DND-41 (cell line): Measurements from ENCODE around the gene PSEN1.

Experiments used
- CTCF ChIP-seq: IDR thresholded peaks from 2 replicates; pipeline ENCODE4 v1.5.1; 2012; ENCODE audit warnings: borderline replicate concordance, low read length, moderate library complexity, mild to moderate bottlenecking; ENCODE audit not compliant: poor library complexity, severe bottlenecking; ENCODE audit errors: extremely low read depth
- EZH2 ChIP-seq: IDR thresholded peaks from 3 replicates; pipeline ENCODE4 v1.6.1; 2012; ENCODE audit warnings: borderline replicate concordance, low read depth, mild to moderate bottlenecking, moderate library complexity, low read length, inconsistent platforms; ENCODE audit not compliant: severe bottlenecking

- TF ChIP-seq CTCF, result no peak
- TF ChIP-seq EZH2, result no peak
Observed at GRCh38 chr14:73237786-73238423, 101.6 kb downstream of the PSEN1 start.
